KMS-11 (cell line): ENCODE data around the gene SYNE1.

ENCODE experiments used
- H2AFZ ChIP-seq: fragments of 200-600 bp; sonication (generic); 2 replicates; pipeline ENCODE4 v1.6.1; 2016; ENCODE audit warnings: antibody characterized with exemption, mixed run types, low read depth
- H3K27ac ChIP-seq: fragments of 200-600 bp; sonication (generic); 2 replicates; pipeline ENCODE4 v1.6.1; 2016; ENCODE audit warnings: mild to moderate bottlenecking, mixed run types
- H3K27me3 ChIP-seq: fragments of 200-600 bp; sonication (generic); 2 replicates; pipeline ENCODE4 v1.6.1; 2017; ENCODE audit warnings: mild to moderate bottlenecking, low read depth, mixed run types, moderate library complexity; ENCODE audit not compliant: insufficient read depth
- H3K36me3 ChIP-seq: fragments of 200-600 bp; sonication (generic); 2 replicates; pipeline ENCODE4 v1.6.1; 2017; ENCODE audit warnings: mild to moderate bottlenecking, mixed run types; ENCODE audit not compliant: insufficient read depth
- H3K4me1 ChIP-seq: fragments of 200-600 bp; sonication (generic); 2 replicates; pipeline ENCODE4 v1.6.1; 2016; ENCODE audit warnings: mild to moderate bottlenecking, low read depth, mixed run types; ENCODE audit not compliant: poor library complexity, severe bottlenecking
- H3K4me2 ChIP-seq: fragments of 200-600 bp; sonication (generic); 2 replicates; pipeline ENCODE4 v1.7.0; 2016; ENCODE audit warnings: mild to moderate bottlenecking, mixed run types
- H3K4me3 ChIP-seq: fragments of 200-600 bp; sonication (generic); IDR thresholded peaks from 2 replicates; pipeline ENCODE4 v1.6.1; 2017; ENCODE audit warnings: low read depth, low read length, mixed read lengths; ENCODE audit not compliant: insufficient read depth
- H3K79me2 ChIP-seq: fragments of 200-600 bp; sonication (generic); 2 replicates; pipeline ENCODE4 v1.6.1; 2016; ENCODE audit warnings: low read depth, mixed run types; ENCODE audit not compliant: insufficient read depth
- H3K9ac ChIP-seq: fragments of 200-600 bp; sonication (generic); 2 replicates; pipeline ENCODE4 v1.6.1; 2016; ENCODE audit warnings: mild to moderate bottlenecking, mixed run types
- H4K20me1 ChIP-seq: fragments of 200-600 bp; sonication (generic); 2 replicates; pipeline ENCODE4 v1.6.1; 2016; ENCODE audit warnings: mild to moderate bottlenecking, mixed run types; ENCODE audit not compliant: insufficient read depth
- CTCF ChIP-seq: fragments of 200-600 bp; sonication (generic); conservative IDR thresholded peaks from 2 replicates; pipeline ENCODE4 v1.6.1; 2017; ENCODE audit warnings: low read depth, mild to moderate bottlenecking, antibody characterized with exemption, low read length, moderate library complexity, mixed read lengths

The SYNE1 gene

GRCh38 chr6:152391179-152391880, 245.8 kb downstream of the SYNE1 start:
- Histone ChIP-seq H3K4me2 (no peak overlapping the region), H3K27ac (no peak overlapping the region), H3K4me3 (no peak overlapping the region), H3K27me3 (no peaks in the 10 kb centered on the region), H3K79me2 (no peaks in the 10 kb centered on the region), H3K36me3 (no peaks in the 10 kb centered on the region), H3K4me1 (no peaks in the 10 kb centered on the region), H4K20me1 (no peaks in the 10 kb centered on the region), H3K9ac (no peak overlapping the region), H2AFZ (no peak overlapping the region)
- TF ChIP-seq CTCF, result no peak

DNA sequence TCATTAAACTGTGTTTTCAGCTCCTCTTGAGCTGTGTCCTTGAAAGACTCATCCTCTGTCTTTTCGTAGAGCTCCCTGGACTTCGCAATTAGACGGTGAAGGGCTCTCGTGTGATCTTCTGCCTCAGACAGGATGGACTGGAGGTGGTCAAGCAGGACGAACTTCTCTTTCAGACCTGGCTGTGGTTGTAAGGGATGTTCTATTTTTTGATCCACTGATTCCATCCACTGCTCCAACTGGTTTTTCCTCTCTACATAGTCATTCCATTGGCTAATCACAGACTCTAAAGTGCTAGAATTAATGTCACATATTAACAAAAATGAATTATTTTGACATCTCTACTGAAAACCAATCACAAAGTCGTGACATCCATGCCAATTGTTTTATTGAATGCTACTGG, 250.1 kb downstream of the SYNE1 start:
- Histone ChIP-seq H3K27me3 (no peaks in the 10 kb centered on the region), H3K36me3 (no peaks in the 10 kb centered on the region), H3K4me3 (no peak overlapping the region), H3K27ac (no peak overlapping the region), H3K4me1 (no peaks in the 10 kb centered on the region), H2AFZ (no peak overlapping the region), H3K9ac (no peak overlapping the region), H3K4me2 (no peak overlapping the region), H4K20me1 (no peaks in the 10 kb centered on the region), H3K79me2 (no peaks in the 10 kb centered on the region)
- no peak for TF ChIP-seq CTCF

GRCh38 chr6:152386131-152386530, 251.0 kb downstream of the SYNE1 start:
- Histone ChIP-seq H3K79me2 (no peaks in the 10 kb centered on the region), H3K4me3 (no peak overlapping the region), H3K36me3 (no peaks in the 10 kb centered on the region), H3K27me3 (no peaks in the 10 kb centered on the region), H3K9ac (no peak overlapping the region), H3K27ac (no peak overlapping the region), H3K4me2 (no peak overlapping the region), H3K4me1 (no peaks in the 10 kb centered on the region), H4K20me1 (no peaks in the 10 kb centered on the region), H2AFZ (no peak overlapping the region)
- TF ChIP-seq CTCF, result no peak

DNA sequence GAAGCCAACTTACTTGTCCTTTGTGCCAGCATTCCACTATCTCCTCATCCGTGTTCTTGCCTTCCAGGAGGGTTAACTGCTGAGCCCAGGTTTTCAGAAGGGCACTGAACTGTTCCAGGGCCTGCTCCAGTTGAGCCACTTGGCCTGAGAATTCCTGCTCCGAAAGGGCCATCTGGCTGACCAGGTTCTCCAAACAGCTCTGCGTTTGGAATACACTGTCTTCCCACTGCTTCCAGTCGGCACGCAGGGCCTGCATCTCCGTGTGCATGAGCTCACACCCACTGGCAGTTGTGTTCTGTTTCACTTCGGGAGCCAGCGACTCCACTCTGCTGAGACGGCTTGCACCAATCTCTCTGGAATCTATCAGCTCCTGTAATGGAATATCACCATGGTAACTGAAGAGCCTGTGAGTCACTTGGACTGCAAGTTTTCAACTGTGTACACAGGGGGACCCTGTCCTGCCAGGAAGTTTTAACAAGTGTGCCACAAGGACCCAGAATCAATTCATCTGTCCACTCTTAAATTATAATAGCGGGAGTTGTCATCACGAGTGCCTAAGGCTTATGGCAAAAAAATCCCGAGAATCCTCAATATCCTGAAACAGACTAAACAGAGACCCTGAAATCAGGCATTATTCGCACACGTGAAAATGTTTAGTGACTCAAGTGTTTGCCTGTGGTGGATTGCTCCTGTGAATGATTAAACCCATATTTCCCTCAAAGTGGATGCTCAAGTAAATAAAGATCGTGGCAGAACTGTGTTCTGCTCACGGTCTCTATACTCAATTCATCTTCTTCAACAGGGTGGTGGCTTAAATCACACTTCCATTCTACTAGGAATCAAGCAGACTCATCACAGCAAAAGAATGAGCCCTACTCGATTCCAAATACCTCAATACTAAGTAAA, 255.9 kb downstream of the SYNE1 start:
- Histone ChIP-seq H3K4me3 (no peak overlapping the region), H3K4me2 (no peak overlapping the region), H3K27ac (no peak overlapping the region), H3K27me3 (no peaks in the 10 kb centered on the region), H3K79me2 (no peaks in the 10 kb centered on the region), H2AFZ (no peak overlapping the region), H3K9ac (no peak overlapping the region), H3K4me1 (no peaks in the 10 kb centered on the region), H3K36me3 (no peaks in the 10 kb centered on the region), H4K20me1 (no peaks in the 10 kb centered on the region)
- no peak for TF ChIP-seq CTCF
